ENCODE results near the gene TNFRSF12A. TPM values are rescaled to one million over a fixed set of nuclear protein-coding genes. Genes with fewer than 3 reads are reported as not detected.

Gene TNFRSF12A
- total RNA-seq, 2 experiments from 2014 or later = 6.1 to 7.5 TPM

- ChIA-PET CTCF (interaction anchor here (0.7 to 9.9 kb wide), 12 partner anchors 8 to 105 kb away, joined by 3 to 97 read pairs (median 5); partner anchors contain the start of gene IL32), POLR2A (interaction anchor here (0.9 to 4.7 kb wide), 17 partner anchors 8 to 377 kb away, joined by 3 to 52 read pairs (median 4); partner anchors contain the start of genes IL32, PKMYT1, ZNF174 and ZNF213)
- no peaks in the 10 kb centered on the region for H3K9me3 Mint-ChIP-seq
- H3K27ac Mint-ChIP-seq = peak within 1 kb of the TSS; percentile 83
- DNase-seq = peak; percentile 97
- H3K4me3 Mint-ChIP-seq = peak within 1 kb of the TSS; percentile 73
- H3K4me1 Mint-ChIP-seq = peaks cover 58% of the 10 kb centered on the region
- H3K36me3 Mint-ChIP-seq (ENCODE audit: low read depth) = peaks cover 27% of the 10 kb centered on the region
- peaks cover 5% of the 10 kb centered on the region for H3K27me3 Mint-ChIP-seq
These were observed 3.7 kb downstream of the TNFRSF12A start, which contains the start of the genes HCFC1R1 and THOC6 for GRCh38 chr16:3023669-3024478. TSS of gene HCFC1R1 (minus strand) at chr16:3023942. CDS start at chr16:3023941, 1 bp downstream. TSS of gene THOC6 (plus strand) at chr16:3024035. CDS start at chr16:3024327, 292 bp downstream.

GRCh38 chr16:3025032-3026002 lies 5.1 kb downstream of the TNFRSF12A start:
- no peak overlapping the region for H3K27ac Mint-ChIP-seq
- POLR2A ChIA-PET = interaction anchor here (0.9 to 1.7 kb wide), 4 partner anchors 9 to 100 kb away, joined by 3 to 7 read pairs (median 4); partner anchors contain the start of gene PKMYT1
- peaks cover 27% of the 10 kb centered on the region for H3K36me3 Mint-ChIP-seq (ENCODE audit: low read depth)
- H3K27me3 Mint-ChIP-seq = peaks cover 14% of the 10 kb centered on the region
- DNase-seq = no peak
- CTCF ChIA-PET = interaction anchor here (0.7 to 9.9 kb wide), 7 partner anchors 8 to 250 kb away, joined by 3 to 72 read pairs (median 3); no protein-coding TSS in a partner anchor
- no peaks in the 10 kb centered on the region for H3K9me3 Mint-ChIP-seq
- H3K4me1 Mint-ChIP-seq = peaks cover 66% of the 10 kb centered on the region
- peak overlapping the region; percentile 17 for H3K4me3 Mint-ChIP-seq

- peaks cover 27% of the 10 kb centered on the region for H3K36me3 Mint-ChIP-seq (ENCODE audit: low read depth)
- no peak overlapping the region for H3K4me3 Mint-ChIP-seq
- no peak overlapping the region for H3K27ac Mint-ChIP-seq
- H3K4me1 Mint-ChIP-seq = peaks cover 63% of the 10 kb centered on the region
- ChIA-PET CTCF (interaction anchor here (1.0 to 10.4 kb wide), 3 partner anchors 22 to 109 kb away, joined by 3 to 209 read pairs (median 72); partner anchors contain the start of gene ZNF213), POLR2A (interaction anchor here (4.5 kb wide), 1 partner anchor 21 kb away, joined by 20 read pairs; no protein-coding TSS in a partner anchor)
- DNase-seq = no peak
- peaks cover 14% of the 10 kb centered on the region for H3K27me3 Mint-ChIP-seq
- H3K9me3 Mint-ChIP-seq = no peaks in the 10 kb centered on the region
These were observed 5.8 kb downstream of the TNFRSF12A start for GRCh38 chr16:3026003-3026378.

- Mint-ChIP-seq H3K27me3 (peaks cover 18% of the 10 kb centered on the region), H3K4me3 (no peak overlapping the region), H3K36me3 (ENCODE audit: low read depth) (peaks cover 22% of the 10 kb centered on the region), H3K9me3 (no peaks in the 10 kb centered on the region), H3K27ac (no peak overlapping the region), H3K4me1 (peaks cover 58% of the 10 kb centered on the region)
- DNase-seq = no peak
- CTCF ChIA-PET = interaction anchor here (0.7 to 10.4 kb wide), 15 partner anchors 11 to 144 kb away, joined by 3 to 209 read pairs (median 6); partner anchors contain the start of genes BICDL2 and ZNF213
- POLR2A ChIA-PET = interaction anchor here (1.1 to 9.3 kb wide), 9 partner anchors 17 to 123 kb away, joined by 4 to 72 read pairs (median 5); partner anchors contain the start of genes MMP25 and PAQR4
These were observed 6.7 kb downstream of the TNFRSF12A start for GRCh38 chr16:3026609-3027488.

GRCh38 chr16:3027489-3027795 lies 7.3 kb downstream of the TNFRSF12A start:
- H3K36me3 Mint-ChIP-seq (ENCODE audit: low read depth) = peaks cover 20% of the 10 kb centered on the region
- H3K4me3 Mint-ChIP-seq = no peak overlapping the region
- DNase-seq = no peak
- H3K27me3 Mint-ChIP-seq = peaks cover 24% of the 10 kb centered on the region
- ChIA-PET POLR2A (interaction anchor here (1.1 to 9.3 kb wide), 14 partner anchors 16 to 131 kb away, joined by 3 to 72 read pairs (median 7); partner anchors contain the start of genes IL32, MMP25 and PAQR4), CTCF (interaction anchor here (0.7 to 10.4 kb wide), 20 partner anchors 6 to 143 kb away, joined by 3 to 209 read pairs (median 6); partner anchors contain the start of genes BICDL2, CLDN6, HCFC1R1 and THOC6)
- no peak overlapping the region for H3K27ac Mint-ChIP-seq
- peaks cover 54% of the 10 kb centered on the region for H3K4me1 Mint-ChIP-seq
- H3K9me3 Mint-ChIP-seq = no peaks in the 10 kb centered on the region

- no peaks in the 10 kb centered on the region for H3K9me3 Mint-ChIP-seq
- peaks cover 16% of the 10 kb centered on the region for H3K36me3 Mint-ChIP-seq (ENCODE audit: low read depth)
- peaks cover 51% of the 10 kb centered on the region for H3K4me1 Mint-ChIP-seq
- peaks cover 31% of the 10 kb centered on the region for H3K27me3 Mint-ChIP-seq
- ChIA-PET CTCF (interaction anchor here (0.9 to 10.4 kb wide), 29 partner anchors 7 to 160 kb away, joined by 3 to 209 read pairs (median 5); partner anchors contain the start of genes BICDL2, CLDN6, HCFC1R1 and MMP25), POLR2A (interaction anchor here (0.7 to 9.3 kb wide), 18 partner anchors 16 to 130 kb away, joined by 3 to 72 read pairs (median 6); partner anchors contain the start of genes IL32, MMP25, PAQR4 and PKMYT1)
- H3K27ac Mint-ChIP-seq = no peak overlapping the region
- peak; percentile 90 for DNase-seq
- H3K4me3 Mint-ChIP-seq = peak overlapping the region; percentile 66
These were observed 8.0 kb downstream of the TNFRSF12A start for GRCh38 chr16:3027983-3028715.

- Mint-ChIP-seq H3K27ac (no peak overlapping the region), H3K27me3 (peaks cover 38% of the 10 kb centered on the region), H3K4me1 (peaks cover 47% of the 10 kb centered on the region), H3K36me3 (ENCODE audit: low read depth) (peaks cover 16% of the 10 kb centered on the region), H3K4me3 (peak overlapping the region; percentile 69), H3K9me3 (no peaks in the 10 kb centered on the region)
- POLR2A ChIA-PET = interaction anchor here (0.7 to 9.3 kb wide), 20 partner anchors 8 to 130 kb away, joined by 3 to 72 read pairs (median 6); partner anchors contain the start of genes IL32, MMP25, PAQR4 and PKMYT1
- CTCF ChIA-PET = interaction anchor here (0.7 to 10.4 kb wide), 27 partner anchors 8 to 159 kb away, joined by 3 to 209 read pairs (median 6); partner anchors contain the start of genes BICDL2, CLDN6, HCFC1R1 and IL32
- DNase-seq = no peak
These were observed 8.7 kb downstream of the TNFRSF12A start for GRCh38 chr16:3028716-3029319.

- peak overlapping the region; percentile 67 for H3K27ac Mint-ChIP-seq
- H3K4me1 Mint-ChIP-seq = peaks cover 46% of the 10 kb centered on the region
- peaks cover 41% of the 10 kb centered on the region for H3K27me3 Mint-ChIP-seq
- no peaks in the 10 kb centered on the region for H3K9me3 Mint-ChIP-seq
- ChIA-PET POLR2A (interaction anchor here (0.7 to 9.3 kb wide), 14 partner anchors 9 to 129 kb away, joined by 3 to 72 read pairs (median 10); partner anchors contain the start of genes IL32, MMP25, PKMYT1 and TNFRSF12A), CTCF (interaction anchor here (1.0 to 10.4 kb wide), 12 partner anchors 9 to 119 kb away, joined by 3 to 209 read pairs (median 24); partner anchors contain the start of genes CLDN6, HCFC1R1, IL32 and THOC6)
- DNase-seq = peak; percentile 75
- H3K36me3 Mint-ChIP-seq (ENCODE audit: low read depth) = peaks cover 14% of the 10 kb centered on the region
- peak overlapping the region; percentile 69 for H3K4me3 Mint-ChIP-seq
These were observed 9.5 kb downstream of the TNFRSF12A start for GRCh38 chr16:3029491-3030221.

- H3K4me1 Mint-ChIP-seq = peaks cover 42% of the 10 kb centered on the region
- ChIA-PET POLR2A (interaction anchor here (0.9 to 9.3 kb wide), 13 partner anchors 10 to 128 kb away, joined by 3 to 72 read pairs (median 11); partner anchors contain the start of genes MMP25, PKMYT1, TNFRSF12A and ZNF213), CTCF (interaction anchor here (1.1 to 10.4 kb wide), 15 partner anchors 9 to 1704 kb away, joined by 4 to 209 read pairs (median 15); partner anchors contain the start of genes CLDN6, DNAAF8, HCFC1R1 and THOC6)
- H3K4me3 Mint-ChIP-seq = peak overlapping the region; percentile 69
- no peaks in the 10 kb centered on the region for H3K9me3 Mint-ChIP-seq
- peaks cover 14% of the 10 kb centered on the region for H3K36me3 Mint-ChIP-seq (ENCODE audit: low read depth)
- H3K27ac Mint-ChIP-seq = peak overlapping the region; percentile 67
- peaks cover 49% of the 10 kb centered on the region for H3K27me3 Mint-ChIP-seq
- DNase-seq = no peak
These were observed 10.3 kb downstream of the TNFRSF12A start for GRCh38 chr16:3030222-3031212.

All from activated CD4-positive, alpha-beta memory T cell treated with anti-CD3 and anti-CD28 coated beads, Interleukin-2, amount 10 ng/mL, durations not matched to agents 7 days and 5 days (primary cell).